ENCODE measurements around the gene JMJD7.

DNA sequence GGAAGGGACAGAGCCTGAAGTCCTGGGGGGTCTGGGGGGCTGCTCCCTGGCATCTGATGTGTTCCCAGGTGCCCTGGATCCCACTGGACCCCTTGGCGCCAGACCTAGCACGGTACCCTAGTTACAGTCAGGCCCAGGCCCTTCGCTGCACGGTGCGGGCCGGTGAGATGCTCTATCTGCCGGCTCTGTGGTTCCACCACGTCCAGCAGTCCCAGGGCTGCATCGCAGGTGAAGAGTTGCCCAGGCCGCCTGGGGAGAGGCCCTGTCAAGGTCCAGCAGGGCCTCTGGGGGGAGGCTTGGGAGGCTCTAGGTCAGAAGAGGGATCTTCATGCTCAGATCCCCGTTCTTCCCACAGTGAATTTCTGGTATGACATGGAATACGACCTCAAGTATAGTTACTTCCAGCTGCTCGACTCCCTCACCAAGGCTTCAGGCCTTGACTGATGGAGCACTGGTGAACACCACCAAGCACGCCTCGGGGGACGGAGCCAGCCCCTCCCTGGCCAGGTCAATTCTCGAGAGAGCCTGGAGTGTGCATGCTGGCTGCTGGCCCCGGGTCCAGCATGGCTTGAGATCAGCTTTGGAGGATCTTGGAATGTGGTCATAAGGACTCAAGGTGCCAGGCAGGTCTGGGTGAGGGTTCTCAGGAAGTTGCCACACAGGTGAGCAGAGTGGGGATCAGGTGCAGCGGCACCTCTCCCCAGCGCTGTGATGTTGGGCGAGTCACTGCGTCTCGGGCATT is 9.0 kb downstream of the JMJD7 start:
- TF ChIP-seq, protein P1, sequence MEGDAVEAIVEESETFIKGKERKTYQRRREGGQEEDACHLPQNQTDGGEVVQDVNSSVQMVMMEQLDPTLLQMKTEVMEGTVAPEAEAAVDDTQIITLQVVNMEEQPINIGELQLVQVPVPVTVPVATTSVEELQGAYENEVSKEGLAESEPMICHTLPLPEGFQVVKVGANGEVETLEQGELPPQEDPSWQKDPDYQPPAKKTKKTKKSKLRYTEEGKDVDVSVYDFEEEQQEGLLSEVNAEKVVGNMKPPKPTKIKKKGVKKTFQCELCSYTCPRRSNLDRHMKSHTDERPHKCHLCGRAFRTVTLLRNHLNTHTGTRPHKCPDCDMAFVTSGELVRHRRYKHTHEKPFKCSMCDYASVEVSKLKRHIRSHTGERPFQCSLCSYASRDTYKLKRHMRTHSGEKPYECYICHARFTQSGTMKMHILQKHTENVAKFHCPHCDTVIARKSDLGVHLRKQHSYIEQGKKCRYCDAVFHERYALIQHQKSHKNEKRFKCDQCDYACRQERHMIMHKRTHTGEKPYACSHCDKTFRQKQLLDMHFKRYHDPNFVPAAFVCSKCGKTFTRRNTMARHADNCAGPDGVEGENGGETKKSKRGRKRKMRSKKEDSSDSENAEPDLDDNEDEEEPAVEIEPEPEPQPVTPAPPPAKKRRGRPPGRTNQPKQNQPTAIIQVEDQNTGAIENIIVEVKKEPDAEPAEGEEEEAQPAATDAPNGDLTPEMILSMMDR (conservative IDR thresholded peaks at IDR 0.05): no peak
- no peak for TF ChIP-seq EZH2 (IDR thresholded peaks at IDR 0.05; ENCODE audit: low read depth)
